ENCODE measurements around the gene RAI1. TPM values are rescaled to one million over a fixed set of nuclear protein-coding genes. Genes with fewer than 3 reads are reported as not detected.

The RAI1 gene
- total and polyA plus RNA-seq, 10 of the 15 experiments (the other 5 are each of a cell fraction or from before 2014, with no cell fraction given) = 0.66 to 37.7 (median 6.0) TPM

GRCh38 chr17:17801800-17802481, 120.7 kb downstream of the RAI1 start (continued):
- TF ChIP-seq, protein P1, sequence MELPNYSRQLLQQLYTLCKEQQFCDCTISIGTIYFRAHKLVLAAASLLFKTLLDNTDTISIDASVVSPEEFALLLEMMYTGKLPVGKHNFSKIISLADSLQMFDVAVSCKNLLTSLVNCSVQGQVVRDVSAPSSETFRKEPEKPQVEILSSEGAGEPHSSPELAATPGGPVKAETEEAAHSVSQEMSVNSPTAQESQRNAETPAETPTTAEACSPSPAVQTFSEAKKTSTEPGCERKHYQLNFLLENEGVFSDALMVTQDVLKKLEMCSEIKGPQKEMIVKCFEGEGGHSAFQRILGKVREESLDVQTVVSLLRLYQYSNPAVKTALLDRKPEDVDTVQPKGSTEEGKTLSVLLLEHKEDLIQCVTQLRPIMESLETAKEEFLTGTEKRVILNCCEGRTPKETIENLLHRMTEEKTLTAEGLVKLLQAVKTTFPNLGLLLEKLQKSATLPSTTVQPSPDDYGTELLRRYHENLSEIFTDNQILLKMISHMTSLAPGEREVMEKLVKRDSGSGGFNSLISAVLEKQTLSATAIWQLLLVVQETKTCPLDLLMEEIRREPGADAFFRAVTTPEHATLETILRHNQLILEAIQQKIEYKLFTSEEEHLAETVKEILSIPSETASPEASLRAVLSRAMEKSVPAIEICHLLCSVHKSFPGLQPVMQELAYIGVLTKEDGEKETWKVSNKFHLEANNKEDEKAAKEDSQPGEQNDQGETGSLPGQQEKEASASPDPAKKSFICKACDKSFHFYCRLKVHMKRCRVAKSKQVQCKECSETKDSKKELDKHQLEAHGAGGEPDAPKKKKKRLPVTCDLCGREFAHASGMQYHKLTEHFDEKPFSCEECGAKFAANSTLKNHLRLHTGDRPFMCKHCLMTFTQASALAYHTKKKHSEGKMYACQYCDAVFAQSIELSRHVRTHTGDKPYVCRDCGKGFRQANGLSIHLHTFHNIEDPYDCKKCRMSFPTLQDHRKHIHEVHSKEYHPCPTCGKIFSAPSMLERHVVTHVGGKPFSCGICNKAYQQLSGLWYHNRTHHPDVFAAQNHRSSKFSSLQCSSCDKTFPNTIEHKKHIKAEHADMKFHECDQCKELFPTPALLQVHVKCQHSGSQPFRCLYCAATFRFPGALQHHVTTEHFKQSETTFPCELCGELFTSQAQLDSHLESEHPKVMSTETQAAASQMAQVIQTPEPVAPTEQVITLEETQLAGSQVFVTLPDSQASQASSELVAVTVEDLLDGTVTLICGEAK (IDR thresholded peaks at IDR 0.05; ENCODE audit: borderline replicate concordance) = no peak

DNA sequence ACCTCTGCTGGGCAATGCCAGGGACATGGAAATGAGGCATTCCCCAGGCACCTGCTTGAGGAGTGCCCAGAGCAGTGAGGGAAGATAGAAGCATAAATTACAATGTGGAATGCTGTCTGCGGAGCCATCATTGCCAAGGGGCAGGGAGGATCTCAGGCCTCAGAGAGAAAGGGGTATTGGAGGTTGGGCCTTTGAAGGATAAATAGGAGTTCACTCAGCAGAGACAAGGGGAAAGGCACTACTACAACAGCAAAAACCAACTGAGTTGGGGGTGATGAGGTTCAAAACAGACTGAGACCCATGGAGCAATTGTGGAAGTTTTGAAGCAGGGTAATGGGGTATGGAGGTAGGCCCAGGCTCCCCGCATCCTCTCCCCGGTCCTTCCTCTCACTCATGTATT, 122.7 kb downstream of the RAI1 start:
- ChIA-PET CTCF (no interaction called here), RAD21 (ENCODE audit: unreplicated experiment) (no interaction called here), SMC1A (ENCODE audit: uncharacterized antibody, unreplicated experiment) (no interaction called here), POLR2A (no interaction called here)
- Histone ChIP-seq H3K4me3 (no peak overlapping the region), H3K9ac (ENCODE audit: control insufficient read depth, insufficient read depth, low read length) (no peak overlapping the region), H3K4me2 (ENCODE audit: control insufficient read depth, insufficient read depth) (no peak overlapping the region), H3K36me3 (ENCODE audit: control insufficient read depth in 2 of 2, insufficient read depth in 2 of 2, low read length in 1 of 2) (peaks cover 7 to 8% of the 10 kb centered on the region in 2 experiments; a peak in 3 of 4 replicates), H3K27ac (ENCODE audit: control insufficient read depth, insufficient read depth) (no peak overlapping the region), H3K4me1 (ENCODE audit: control insufficient read depth, insufficient read depth, low read length) (peaks cover 6% of the 10 kb centered on the region), H3K27me3 (replicated peaks in 1 of 2; ENCODE audit: control insufficient read depth in 2 of 2, insufficient read depth in 2 of 2, low read length in 1 of 2) (no peaks in the 10 kb centered on the region), H2AFZ (ENCODE audit: control insufficient read depth, low read depth, low read length) (no peak overlapping the region), H4K20me1 (ENCODE audit: control insufficient read depth, insufficient read depth) (peaks cover 5% of the 10 kb centered on the region; the same call in 1 of the 2 replicates), H3K79me2 (ENCODE audit: control insufficient read depth, insufficient read depth, low read length) (no peaks in the 10 kb centered on the region), H3K9me3 (replicated peaks; ENCODE audit: control insufficient read depth, insufficient read depth, low read length) (no peaks in the 10 kb centered on the region)
- in situ Hi-C loops (cut with MboI) = no loop called here
- no peak for FAIRE-seq
- 100% methylated on average over 3 of the region's 3 CpGs for WGBS (ENCODE audit: insufficient coverage, insufficient replicate concordance, low lambda C conversion rate, missing lambda C conversion rate)
- no peak for ATAC-seq
- DNase-seq (ENCODE audit: low read depth, low spot score) = no peak
- intact Hi-C loops (cut with micrococcal nuclease; ENCODE audit: unreplicated experiment) = no loop called here
- BruUV-seq (replicated peaks) = no TSS peak
- TF ChIP-seq TCF12 (IDR thresholded peaks at IDR 0.05; ENCODE audit: low read depth, low read length) (no peak), ZNF217 (IDR thresholded peaks at IDR 0.05) (no peak), RUNX3 (IDR thresholded peaks at IDR 0.05; ENCODE audit: low read length) (no peak), MXI1 (IDR thresholded peaks at IDR 0.05; ENCODE audit: low read depth, low read length) (no peak), SREBF1 (IDR thresholded peaks at IDR 0.05; ENCODE audit: low read length) (no peak), HDGF (IDR thresholded peaks at IDR 0.05) (no peak), CEBPZ (IDR thresholded peaks at IDR 0.05; ENCODE audit: low read depth, low read length) (no peak), FOS (IDR thresholded peaks at IDR 0.05; ENCODE audit: borderline replicate concordance, extremely low read depth, insufficient read length) (no peak), ZNF207 (IDR thresholded peaks at IDR 0.05; ENCODE audit: borderline replicate concordance) (no peak), CEBPB (IDR thresholded peaks at IDR 0.05; ENCODE audit: borderline replicate concordance in 1 of 2, low read depth in 2 of 2, low read length in 2 of 2) (no peak)
- TF ChIP-seq, protein P2, sequence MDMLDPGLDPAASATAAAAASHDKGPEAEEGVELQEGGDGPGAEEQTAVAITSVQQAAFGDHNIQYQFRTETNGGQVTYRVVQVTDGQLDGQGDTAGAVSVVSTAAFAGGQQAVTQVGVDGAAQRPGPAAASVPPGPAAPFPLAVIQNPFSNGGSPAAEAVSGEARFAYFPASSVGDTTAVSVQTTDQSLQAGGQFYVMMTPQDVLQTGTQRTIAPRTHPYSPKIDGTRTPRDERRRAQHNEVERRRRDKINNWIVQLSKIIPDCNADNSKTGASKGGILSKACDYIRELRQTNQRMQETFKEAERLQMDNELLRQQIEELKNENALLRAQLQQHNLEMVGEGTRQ (IDR thresholded peaks at IDR 0.05; ENCODE audit: borderline replicate concordance, low read depth, low read length) = no peak
